IPS-15b (cell line): Measurements from ENCODE around the gene PYGL.

ENCODE experiments used
- H3K27me3 ChIP-seq: one replicate; pipeline ENCODE4 v1.6.1; 2013; ENCODE audit warnings: low read length; ENCODE audit not compliant: control insufficient read depth, insufficient read depth
- H3K36me3 ChIP-seq: one replicate; pipeline ENCODE4 v1.6.1; 2013; ENCODE audit warnings: low read length; ENCODE audit not compliant: control insufficient read depth, insufficient read depth
- H3K4me1 ChIP-seq: one replicate; pipeline ENCODE4 v1.6.1; 2013; ENCODE audit warnings: mild to moderate bottlenecking, low read length; ENCODE audit not compliant: control insufficient read depth, insufficient read depth
- H3K4me3 ChIP-seq: one replicate; pipeline ENCODE4 v1.5.1; 2013; ENCODE audit warnings: low read depth, low read length
- H3K9ac ChIP-seq: one replicate; pipeline ENCODE4 v1.6.1; 2013; ENCODE audit warnings: low read depth, mild to moderate bottlenecking, low read length
- H3K9me3 ChIP-seq: one replicate; pipeline ENCODE4 v1.6.1; 2013; ENCODE audit warnings: mild to moderate bottlenecking, low read length; ENCODE audit not compliant: control insufficient read depth, insufficient read depth

The PYGL gene

GRCh38 chr14:50856660-50857059, 87.6 kb downstream of the PYGL start:
- H3K36me3 ChIP-seq = no peaks in the 10 kb centered on the region
- H3K9me3 ChIP-seq = no peaks in the 10 kb centered on the region
- H3K9ac ChIP-seq = no peak overlapping the region
- H3K27me3 ChIP-seq = no peaks in the 10 kb centered on the region
- peaks cover 6% of the 10 kb centered on the region for H3K4me1 ChIP-seq
- no peak overlapping the region for H3K4me3 ChIP-seq

- no peaks in the 10 kb centered on the region for H3K9me3 ChIP-seq
- no peak overlapping the region for H3K4me3 ChIP-seq
- peaks cover 6% of the 10 kb centered on the region for H3K4me1 ChIP-seq
- no peaks in the 10 kb centered on the region for H3K27me3 ChIP-seq
- H3K9ac ChIP-seq = no peak overlapping the region
- H3K36me3 ChIP-seq = no peaks in the 10 kb centered on the region
Measured at GRCh38 chr14:50855558-50855957, 88.7 kb downstream of the PYGL start.
